Pancreas (tissue), 10 donors: ENCODE results near the gene SYT3. TPM values are rescaled to one million over a fixed set of nuclear protein-coding genes. Genes with fewer than 3 reads are reported as not detected.
"Not testable (repeated sequence)": the region's sequence is repeated elsewhere in the genome, so short reads cannot be mapped to it uniquely, and the experiment has no call there.

Experiments
- ATAC-seq, 4 donors: fragments of 200-7000 bp; cut with Tn5 transposase; one replicate each; pipeline versions ENCODE4 v1.8.0 to v1.9.1; 2020; ENCODE audit warnings: mild to moderate bottlenecking in 4 of 4, moderate library complexity in 4 of 4
- DNase-seq, 6 donors: peaks; one replicate each; pipeline ENCODE4 v3.0.0-alpha.2; 2020
- FAIRE-seq: peaks from 2 replicates; lab custom pipeline; 2012; peaks lifted over from hg19 to GRCh38; lab: Jason Lieb, UNC
- H3K27ac ChIP-seq, 4 donors: fragments of 200-600 bp; sonication (generic); 1 replicate in 3 of 4; 2 replicates in 1 of 4; pipeline versions ENCODE4 v1.5.0 to v1.8.0; 2020
- H3K27me3 ChIP-seq, 4 donors: fragments of 200-600 bp; one replicate each; pipeline ENCODE4 v1.8.0; 2021
- H3K36me3 ChIP-seq, 3 donors: fragments of 200-600 bp; sonication (generic) in 1 of 3; one replicate each; pipeline versions ENCODE4 v1.5.0 to v1.8.0; 2020 to 2021
- H3K4me1 ChIP-seq, 3 donors: fragments of 200-600 bp; one replicate each; pipeline ENCODE4 v1.8.0; 2021
- H3K4me3 ChIP-seq, 4 donors: fragments of 200-600 bp; sonication (generic) in 2 of 4; one replicate each; pipeline versions ENCODE4 v1.5.0 to v1.8.0; 2020 to 2021
- H3K9me3 ChIP-seq, 4 donors: fragments of 200-600 bp; one replicate each; pipeline ENCODE4 v1.8.0; 2021
- WGBS, 2 donors: extraction: QIAGEN DNeasy Blood & Tissue Kit; methylation state at CpG; one replicate each; pipeline ENCODE4 v1.1.7; 2013; 5-methylcytosine and 5-hydroxymethylcytosine counted together
- intact Hi-C, 3 donors: fragments of 100-400 bp; cut with DNase I; formaldehyde crosslinking; loops; one replicate each; pipeline versions ENCODE4 v1.11.1 to v1.14.2; 2022
- polyA plus RNA-seq, 2 donors: library from polyadenylated mRNA; stranded (reverse); fragments of 200-250 nt; gene quantifications; one replicate each; pipeline ENCODE4 v1.2.3, GENCODE V29; 2013
- total RNA-seq, 6 donors: library from RNA; stranded (reverse); fragmentation: NEBNext Ultra II Directional in 4 of 6; extraction: Animal tissue kit (Norgen Biotek cat#: 25700) in 4 of 6; gene quantifications; one replicate each; pipeline versions ENCODE4 v1.2.1 to v1.2.4, GENCODE V29; 2021 to 2023
- TF ChIP-seq, protein P1 (sequence below), 4 donors: fragments of 200-600 bp; sonication (generic) in 3 of 4; IDR thresholded peaks; one replicate each; pipeline versions ENCODE4 v1.5.0 to v1.8.0; 2021; ENCODE audit warnings: antibody characterized with exemption in 4 of 4
- donor health status: healthy with polysubstance abuse.
- donor health status: DM: no; HTN: no; CAD: no; lungs with moderate emphysema.
- donor health status: DM: no; HTN: no; CAD: no.
- donor health status: control.
- donor health status: control.
- donor health status: Bipolar disorder and iron deficiency.
- donor health status: DM: yes; HTN: yes; CAD: no.
- donor health status: DM: no; HTN: no; CAD: no.
- donor health status: DM: no; HTN: no; CAD: no.
- donor health status: DM: yes; HTN: yes; CAD: no.

Gene SYT3
- total and polyA plus RNA-seq, 8 donors = 0.09 to 0.94 (median 0.37) TPM

DNA sequence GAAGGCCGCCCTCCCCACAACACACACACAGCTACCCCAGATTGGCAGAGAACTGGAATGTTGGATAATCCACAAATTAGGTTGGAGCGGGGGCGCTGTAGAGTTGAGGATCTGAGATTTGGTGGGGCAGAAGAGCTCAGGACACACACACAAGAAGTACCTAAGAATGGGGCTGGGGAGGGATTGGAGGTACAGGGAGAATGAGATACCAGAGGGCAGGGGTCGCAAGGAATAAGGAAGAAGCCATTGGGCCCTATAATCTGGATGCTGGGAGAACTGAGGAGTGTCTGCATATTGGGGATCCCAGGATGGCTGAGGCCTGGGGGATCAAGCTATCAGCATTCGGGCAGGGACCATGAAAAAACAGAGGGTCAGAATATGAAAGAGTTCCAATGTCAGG lies 11.5 kb downstream of the SYT3 start:
- intact Hi-C loops = no loop called here
- FAIRE-seq (no peak), ATAC-seq (no peak), DNase-seq (no peak)
- no peak overlapping the region for H3K4me3 ChIP-seq
- TF ChIP-seq, protein P1, sequence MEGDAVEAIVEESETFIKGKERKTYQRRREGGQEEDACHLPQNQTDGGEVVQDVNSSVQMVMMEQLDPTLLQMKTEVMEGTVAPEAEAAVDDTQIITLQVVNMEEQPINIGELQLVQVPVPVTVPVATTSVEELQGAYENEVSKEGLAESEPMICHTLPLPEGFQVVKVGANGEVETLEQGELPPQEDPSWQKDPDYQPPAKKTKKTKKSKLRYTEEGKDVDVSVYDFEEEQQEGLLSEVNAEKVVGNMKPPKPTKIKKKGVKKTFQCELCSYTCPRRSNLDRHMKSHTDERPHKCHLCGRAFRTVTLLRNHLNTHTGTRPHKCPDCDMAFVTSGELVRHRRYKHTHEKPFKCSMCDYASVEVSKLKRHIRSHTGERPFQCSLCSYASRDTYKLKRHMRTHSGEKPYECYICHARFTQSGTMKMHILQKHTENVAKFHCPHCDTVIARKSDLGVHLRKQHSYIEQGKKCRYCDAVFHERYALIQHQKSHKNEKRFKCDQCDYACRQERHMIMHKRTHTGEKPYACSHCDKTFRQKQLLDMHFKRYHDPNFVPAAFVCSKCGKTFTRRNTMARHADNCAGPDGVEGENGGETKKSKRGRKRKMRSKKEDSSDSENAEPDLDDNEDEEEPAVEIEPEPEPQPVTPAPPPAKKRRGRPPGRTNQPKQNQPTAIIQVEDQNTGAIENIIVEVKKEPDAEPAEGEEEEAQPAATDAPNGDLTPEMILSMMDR (IDR thresholded peaks at IDR 0.05) = no peak
- H3K9me3 ChIP-seq = no peaks in the 10 kb centered on the region
- no peaks in the 10 kb centered on the region for H3K36me3 ChIP-seq
- H3K4me1 ChIP-seq = no peaks in the 10 kb centered on the region
- H3K27ac ChIP-seq = no peak overlapping the region
- WGBS, 2 donors = 70% methylated on average over 5 of the region's 5 CpGs
- no peaks in the 10 kb centered on the region for H3K27me3 ChIP-seq

DNA sequence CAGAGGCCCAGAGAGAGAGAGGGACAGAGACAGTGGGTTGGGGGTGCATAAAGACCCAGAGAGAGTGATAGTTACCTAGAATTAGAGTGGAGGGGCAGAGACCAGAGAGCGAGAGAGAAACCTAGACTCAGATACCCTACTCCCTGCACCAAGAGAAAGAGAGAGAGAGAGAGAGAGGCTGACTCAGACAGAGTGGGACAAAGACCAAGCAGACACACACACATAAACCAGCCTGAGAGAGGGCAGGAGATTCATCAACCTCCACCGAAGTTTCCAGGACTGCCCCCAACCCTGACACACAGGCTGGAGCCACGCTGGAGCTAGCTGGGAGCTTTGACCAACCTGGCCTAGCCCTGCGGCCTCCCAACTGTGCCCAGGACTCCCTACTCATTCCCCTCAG lies 12.9 kb downstream of the SYT3 start:
- WGBS, 2 donors = 43 to 50% methylated on average over 4 of the region's 4 CpGs
- TF ChIP-seq, protein P1 (IDR thresholded peaks at IDR 0.05) = no peak
- DNase-seq (no peak), FAIRE-seq (no peak), ATAC-seq (no peak)
- no peaks in the 10 kb centered on the region for H3K27me3 ChIP-seq
- no peak overlapping the region for H3K27ac ChIP-seq
- H3K4me1 ChIP-seq = no peaks in the 10 kb centered on the region
- no peak overlapping the region for H3K4me3 ChIP-seq
- intact Hi-C loops = no loop called here
- H3K9me3 ChIP-seq = no peaks in the 10 kb centered on the region
- H3K36me3 ChIP-seq = no peaks in the 10 kb centered on the region

DNA sequence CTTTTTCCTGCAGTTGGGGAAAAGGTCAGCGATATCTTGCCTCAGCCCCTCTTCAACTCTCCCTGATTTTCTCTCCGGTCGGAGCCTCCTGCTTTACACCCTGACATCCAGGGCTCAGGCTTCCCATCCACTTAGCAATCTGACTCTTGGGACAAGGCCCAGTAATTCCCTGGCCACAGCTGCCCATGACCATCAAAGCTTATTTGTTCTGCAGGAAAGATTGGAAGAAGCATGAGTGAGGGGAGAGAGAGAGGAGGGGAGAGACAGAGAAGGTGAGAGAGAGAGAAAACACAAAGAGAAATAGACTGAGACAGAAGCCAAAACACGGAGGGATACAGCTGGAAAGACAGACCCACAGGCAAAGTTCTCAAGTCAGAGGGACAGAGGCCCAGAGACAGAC lies 13.7 kb downstream of the SYT3 start:
- ATAC-seq (no peak), DNase-seq (no peak), FAIRE-seq (no peak)
- TF ChIP-seq, protein P1 (IDR thresholded peaks at IDR 0.05) = no peak
- intact Hi-C loops = no loop called here
- H3K36me3 ChIP-seq = no peaks in the 10 kb centered on the region
- no peaks in the 10 kb centered on the region for H3K4me1 ChIP-seq
- no peak overlapping the region for H3K4me3 ChIP-seq
- H3K27ac ChIP-seq = no peak overlapping the region
- WGBS, 2 donors = 48 to 76% methylated on average over 4 of the region's 4 CpGs
- no peaks in the 10 kb centered on the region for H3K27me3 ChIP-seq
- H3K9me3 ChIP-seq = no peaks in the 10 kb centered on the region

DNA sequence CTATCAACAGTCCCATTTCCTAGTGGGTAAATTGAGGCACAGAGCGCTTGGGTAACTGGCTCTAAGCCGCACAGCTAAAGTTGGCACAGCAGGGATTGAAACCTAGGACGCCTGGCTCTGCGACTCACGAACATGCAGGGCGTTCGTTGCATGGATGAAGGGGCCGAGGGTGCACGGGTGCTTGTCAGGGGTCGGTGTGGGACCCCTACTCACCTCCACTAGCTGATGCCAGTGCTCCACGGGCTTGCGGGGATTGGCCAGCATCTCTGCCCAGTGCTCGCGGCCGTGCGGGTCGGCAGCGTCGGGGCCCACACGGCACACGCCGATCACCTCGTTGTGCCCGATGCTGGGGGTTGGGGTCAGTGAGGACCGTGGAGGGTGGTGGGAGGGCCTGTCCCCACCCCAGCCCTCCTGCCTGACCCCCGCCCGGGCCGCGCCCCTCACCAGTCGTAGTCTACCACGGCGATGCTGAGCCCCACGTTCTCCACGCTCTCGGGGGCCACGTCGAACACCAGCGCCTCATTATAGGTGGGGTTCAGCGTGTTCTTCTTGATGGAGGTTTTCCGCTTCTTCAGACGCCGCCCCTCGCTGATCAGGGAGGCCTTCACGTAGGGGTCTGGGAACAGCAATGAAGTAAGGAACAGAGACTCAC lies 14.6 kb downstream of the SYT3 start:
- DNase-seq (no peak), ATAC-seq (no peak), FAIRE-seq (no peak)
- intact Hi-C loops = no loop called here
- no peaks in the 10 kb centered on the region for H3K4me1 ChIP-seq
- no peak overlapping the region for H3K27ac ChIP-seq
- H3K36me3 ChIP-seq = no peaks in the 10 kb centered on the region
- H3K9me3 ChIP-seq = no peaks in the 10 kb centered on the region
- 78 to 86% methylated on average over 44 of the region's 44 CpGs for WGBS, 2 donors
- no peaks in the 10 kb centered on the region for H3K27me3 ChIP-seq
- TF ChIP-seq, protein P1 (IDR thresholded peaks at IDR 0.05) = no peak
- no peak overlapping the region for H3K4me3 ChIP-seq

DNA sequence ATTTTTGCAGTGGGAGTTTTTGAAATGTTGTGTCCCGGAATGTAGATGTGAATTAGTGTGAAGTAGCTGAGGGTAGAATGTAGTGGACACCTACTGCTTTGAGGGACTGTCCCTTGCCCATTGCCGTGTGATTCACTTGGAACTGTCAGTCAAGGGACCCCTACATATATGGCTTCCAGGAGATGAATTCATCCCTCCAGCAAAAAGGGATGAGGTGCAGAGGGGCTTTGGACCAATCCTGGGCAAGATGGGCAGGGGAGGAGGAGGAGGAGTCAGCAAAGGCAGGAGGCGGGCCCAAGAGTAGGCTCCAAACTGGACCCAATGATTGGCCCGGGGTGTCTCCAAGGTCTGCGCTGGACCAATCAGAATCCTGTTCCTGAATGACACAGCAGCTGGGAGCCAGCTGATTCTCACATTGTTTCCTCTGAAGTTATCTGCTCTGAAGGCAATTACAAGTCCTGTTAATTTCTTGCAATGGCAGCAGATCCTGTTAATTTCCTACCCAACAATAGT lies 19.2 kb downstream of the SYT3 start:
- H3K27ac ChIP-seq, ATAC-seq, DNase-seq, intact Hi-C loops, H3K36me3 ChIP-seq, H3K4me1 ChIP-seq, H3K4me3 ChIP-seq, H3K27me3 ChIP-seq, H3K9me3 ChIP-seq, FAIRE-seq: not testable (repeated sequence)
- WGBS, 2 donors = 81 to 84% methylated on average over 3 of the region's 5 CpGs

DNA sequence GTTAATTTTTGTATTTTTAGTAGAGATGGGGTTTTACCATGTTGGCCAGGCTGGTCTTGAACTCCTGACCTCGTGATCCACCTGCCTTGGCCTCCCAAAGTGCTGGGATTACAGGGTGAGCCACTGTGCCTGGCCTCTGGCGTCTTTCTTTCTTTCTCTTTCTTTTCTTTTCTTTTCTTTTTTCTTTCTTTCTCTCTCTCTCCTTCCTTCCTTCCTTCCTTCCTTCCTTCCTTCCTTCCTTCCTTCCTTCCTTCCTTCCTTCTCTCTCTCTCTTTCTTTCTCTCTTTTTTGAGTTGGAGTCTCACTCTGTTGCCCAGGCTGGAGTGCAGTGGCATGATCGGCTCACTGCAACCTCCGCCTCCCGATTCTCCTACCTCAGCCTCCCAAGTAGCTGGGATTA lies 20.5 kb downstream of the SYT3 start:
- H3K9me3 ChIP-seq, H3K27ac ChIP-seq, H3K27me3 ChIP-seq, FAIRE-seq, ATAC-seq, H3K36me3 ChIP-seq, intact Hi-C loops, DNase-seq, H3K4me3 ChIP-seq, H3K4me1 ChIP-seq: not testable (repeated sequence)
- 57 to 74% methylated on average over 5 of the region's 5 CpGs for WGBS, 2 donors

DNA sequence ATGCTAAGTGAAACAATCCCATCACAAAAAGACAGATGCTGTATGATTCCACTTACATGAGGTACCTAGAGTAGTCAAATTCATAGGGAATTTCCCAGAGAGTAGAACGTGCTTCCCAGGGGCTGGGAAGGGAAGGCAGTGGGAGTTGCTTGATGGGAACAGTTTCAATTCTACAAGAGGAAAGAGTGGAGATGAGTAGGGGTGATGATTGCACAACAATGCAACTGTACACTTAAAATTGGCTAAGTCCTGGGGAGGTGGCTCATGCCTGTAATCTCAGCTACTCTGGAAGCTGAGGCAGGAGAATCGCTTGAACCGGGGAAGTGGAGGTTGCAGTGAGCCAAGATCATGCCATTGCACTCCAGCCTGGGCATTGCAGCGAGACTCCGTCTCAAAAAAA lies 21.3 kb downstream of the SYT3 start:
- H3K9me3 ChIP-seq, H3K4me1 ChIP-seq, H3K27me3 ChIP-seq, H3K27ac ChIP-seq, ATAC-seq, DNase-seq, FAIRE-seq, H3K4me3 ChIP-seq, intact Hi-C loops, H3K36me3 ChIP-seq: not testable (repeated sequence)
- 67 to 88% methylated on average over 4 of the region's 5 CpGs for WGBS, 2 donors

DNA sequence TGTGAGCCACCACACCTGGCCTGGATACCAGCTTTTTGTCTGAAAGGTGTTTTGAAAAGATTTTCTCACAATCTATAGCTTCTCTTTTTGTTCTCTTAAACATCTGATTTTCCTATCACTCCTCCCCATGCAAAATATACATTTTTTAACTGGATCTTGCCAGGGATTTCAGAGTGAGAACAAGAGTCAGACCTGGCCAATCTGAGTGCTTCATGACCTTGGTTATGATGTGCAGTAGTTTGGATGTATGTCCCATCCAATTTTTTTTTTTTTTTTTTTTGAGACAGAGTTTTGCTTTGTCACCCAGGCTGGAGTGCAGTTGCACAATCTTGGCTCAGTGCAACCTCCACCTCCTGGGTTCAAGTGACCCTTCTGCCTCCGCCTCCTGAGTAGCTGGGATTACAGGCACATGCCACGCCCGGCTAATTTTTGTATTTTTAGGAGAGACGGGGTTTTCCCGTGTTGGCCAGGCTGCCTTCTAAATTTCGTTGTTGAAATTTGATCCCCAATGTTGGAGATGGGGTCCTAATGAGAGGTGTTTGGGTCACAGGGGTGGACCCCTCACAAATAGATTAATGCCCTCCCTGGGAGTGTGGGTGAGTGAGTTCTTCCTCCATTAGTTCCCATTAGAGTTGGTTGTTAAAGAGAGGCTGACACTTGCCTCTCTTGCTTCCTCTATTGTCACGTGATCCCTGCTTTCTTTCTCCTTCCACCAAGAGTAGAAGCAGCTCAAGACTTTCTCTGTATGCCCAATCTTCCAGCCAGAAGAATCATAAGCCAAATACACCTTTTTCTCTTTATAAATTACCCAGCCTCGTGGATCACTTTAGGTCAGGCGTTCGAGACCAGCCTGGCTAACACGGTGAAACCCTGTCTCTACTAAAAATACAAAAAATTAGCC lies 26.9 kb downstream of the SYT3 start:
- H3K9me3 ChIP-seq, H3K4me1 ChIP-seq, H3K36me3 ChIP-seq, intact Hi-C loops, H3K27ac ChIP-seq, H3K27me3 ChIP-seq, FAIRE-seq, DNase-seq, ATAC-seq, H3K4me3 ChIP-seq: not testable (repeated sequence)
- 64 to 74% methylated on average over 11 of the region's 11 CpGs for WGBS, 2 donors
